Chondrocyte (in vitro differentiated cells): ENCODE data around the gene GRIN3B. TPM values are rescaled to one million over a fixed set of nuclear protein-coding genes. Genes with fewer than 3 reads are reported as not detected.

Experiments
- DNase-seq: peaks from one replicate; pipeline ENCODE4 v3.0.0; 2021; ENCODE audit warnings: mixed read lengths, low spot score
- H3K27ac Mint-ChIP-seq: one replicate; pipeline ENCODE4 v1.8.0; 2021; ENCODE audit warnings: mild to moderate bottlenecking, moderate library complexity, mixed read lengths; ENCODE audit not compliant: unreplicated experiment
- H3K27me3 Mint-ChIP-seq: 2 replicates; pipeline ENCODE4 v1.8.0; 2021; ENCODE audit warnings: low read depth, mixed read lengths
- H3K36me3 Mint-ChIP-seq: 2 replicates; pipeline ENCODE4 v1.8.0; 2021; ENCODE audit warnings: low read depth, mixed read lengths
- H3K4me1 Mint-ChIP-seq: 2 replicates; pipeline ENCODE4 v1.8.0; 2021; ENCODE audit warnings: low read depth, mild to moderate bottlenecking, mixed read lengths
- H3K4me3 Mint-ChIP-seq: one replicate; pipeline ENCODE4 v1.8.0; 2021; ENCODE audit warnings: mild to moderate bottlenecking, moderate library complexity, mixed read lengths; ENCODE audit not compliant: unreplicated experiment
- H3K9me3 Mint-ChIP-seq: 2 replicates; pipeline ENCODE4 v1.8.0; 2021; ENCODE audit warnings: low read depth, mixed read lengths
- CTCF ChIP-seq: fragments of 200-600 bp; sonication (generic); IDR thresholded peaks from 2 replicates; pipeline ENCODE4 v1.5.0; 2021; ENCODE audit warnings: antibody characterized with exemption, mild to moderate bottlenecking, moderate library complexity
- total RNA-seq: library from RNA; stranded (reverse); gene quantifications from 3 replicates; pipeline ENCODE4 v1.2.1, GENCODE V29; 2021

Gene GRIN3B
- total RNA-seq, 1 donor from 2014 or later, result 0.67 TPM

GRCh38 chr19:1032264-1032867 is 32.1 kb downstream of the GRIN3B start:
- Mint-ChIP-seq H3K4me1 (peaks cover 35% of the 10 kb centered on the region), H3K9me3 (no peaks in the 10 kb centered on the region), H3K27ac (no peak overlapping the region), H3K36me3 (peaks cover 19% of the 10 kb centered on the region), H3K27me3 (no peaks in the 10 kb centered on the region), H3K4me3 (no peak overlapping the region)
- no peak for DNase-seq
- TF ChIP-seq CTCF, result no peak

- Mint-ChIP-seq H3K9me3 (no peaks in the 10 kb centered on the region), H3K27ac (peak overlapping the region; percentile 51), H3K36me3 (peaks cover 25% of the 10 kb centered on the region), H3K4me3 (no peak overlapping the region), H3K27me3 (no peaks in the 10 kb centered on the region), H3K4me1 (peaks cover 53% of the 10 kb centered on the region)
- TF ChIP-seq CTCF, result peak; percentile 29
- no peak for DNase-seq
These were observed 35.9 kb downstream of the GRIN3B start for GRCh38 chr19:1035998-1036621.

DNA sequence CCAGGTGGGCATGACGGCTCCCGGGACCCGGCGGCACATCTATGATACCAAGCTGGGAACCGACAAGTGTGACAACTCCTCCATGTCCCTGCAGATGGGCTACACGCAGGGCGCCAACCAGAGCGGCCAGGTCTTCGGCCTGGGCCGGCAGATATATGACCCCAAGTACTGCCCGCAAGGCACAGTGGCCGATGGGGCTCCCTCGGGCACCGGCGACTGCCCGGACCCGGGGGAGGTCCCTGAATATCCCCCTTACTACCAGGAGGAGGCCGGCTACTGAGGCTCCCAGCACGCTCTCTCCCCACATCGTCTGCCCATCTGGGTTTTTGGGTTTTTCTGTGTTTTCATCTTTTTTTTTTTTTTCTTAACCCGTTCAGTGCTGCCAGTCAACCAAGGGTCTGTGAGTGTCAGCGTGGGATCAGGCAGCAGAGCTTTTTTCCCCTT is 37.4 kb downstream of the GRIN3B start:
- no peaks in the 10 kb centered on the region for H3K9me3 Mint-ChIP-seq
- peaks cover 18% of the 10 kb centered on the region for H3K36me3 Mint-ChIP-seq
- peak overlapping the region; percentile 90 for H3K27ac Mint-ChIP-seq
- TF ChIP-seq CTCF, result no peak
- H3K4me1 Mint-ChIP-seq, result peaks cover 53% of the 10 kb centered on the region
- H3K4me3 Mint-ChIP-seq, result peak overlapping the region; percentile 16
- DNase-seq, result no peak
- H3K27me3 Mint-ChIP-seq, result no peaks in the 10 kb centered on the region

- peak overlapping the region; percentile 85 for H3K4me3 Mint-ChIP-seq
- H3K9me3 Mint-ChIP-seq, result no peaks in the 10 kb centered on the region
- peaks cover 50% of the 10 kb centered on the region for H3K4me1 Mint-ChIP-seq
- H3K36me3 Mint-ChIP-seq, result peaks cover 16% of the 10 kb centered on the region
- DNase-seq, result no peak
- H3K27ac Mint-ChIP-seq, result peak overlapping the region; percentile 85
- no peak for TF ChIP-seq CTCF
- no peaks in the 10 kb centered on the region for H3K27me3 Mint-ChIP-seq
These were observed 38.9 kb downstream of the GRIN3B start for GRCh38 chr19:1038978-1039645.

DNA sequence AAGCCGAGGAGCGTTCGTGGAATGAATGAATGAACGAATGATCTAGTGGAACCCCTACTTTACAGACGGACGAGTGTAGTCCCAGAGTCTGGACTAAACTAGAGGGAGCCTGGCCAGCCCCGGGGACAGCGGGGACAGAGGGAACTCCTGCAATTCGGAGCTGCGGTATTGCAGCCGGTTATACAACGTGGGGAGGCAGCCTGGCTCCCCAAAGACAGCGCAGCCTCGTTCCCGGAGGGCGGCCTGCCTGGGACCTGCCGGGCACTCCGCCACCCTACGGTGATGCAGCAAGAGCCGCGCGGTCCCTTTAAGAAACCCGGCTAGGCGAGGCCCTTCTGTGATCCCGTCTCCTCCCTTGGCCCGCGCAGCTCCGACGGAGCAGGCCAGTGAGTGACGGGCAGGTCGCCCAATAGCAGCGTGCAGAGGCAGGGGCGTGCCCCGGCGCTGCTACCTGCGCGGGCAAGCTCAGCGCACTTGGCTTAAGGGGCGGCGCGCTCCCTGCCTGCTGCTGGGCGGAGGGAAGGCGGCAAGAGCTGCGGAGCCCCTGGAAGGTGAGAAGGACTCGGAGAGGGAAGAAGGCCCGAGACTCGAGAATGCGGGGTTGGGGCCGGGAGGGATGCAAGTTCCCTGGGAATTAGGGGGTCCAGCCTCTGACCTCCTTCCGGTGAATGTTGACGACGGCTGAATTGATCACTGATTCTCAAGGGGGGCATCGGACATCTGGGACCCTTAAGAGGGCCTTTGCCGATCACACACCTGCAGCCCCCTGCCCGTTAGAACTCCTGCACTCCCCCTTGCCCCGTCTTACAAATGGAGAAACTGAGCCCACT is 39.6 kb downstream of the GRIN3B start, which contains the start of gene ABCA7:
Gene ABCA7, plus strand, starts transcription at position 462 of the 830 bp plus-strand sequence. CDS start 1,255 bp downstream, outside the sequence.
- Mint-ChIP-seq H3K27me3 (no peaks in the 10 kb centered on the region), H3K36me3 (peaks cover 16% of the 10 kb centered on the region), H3K4me3 (peak within 1 kb of the TSS; percentile 85), H3K27ac (peak within 1 kb of the TSS; percentile 85), H3K9me3 (no peaks in the 10 kb centered on the region), H3K4me1 (peaks cover 50% of the 10 kb centered on the region)
- TF ChIP-seq CTCF, result peak; percentile 21
- no peak for DNase-seq
